Coronary artery (tissue), 2 donors: ENCODE results near the gene FAM83D.

ENCODE experiments used
- DNase-seq: peaks from one replicate; pipeline ENCODE4 v3.0.0-alpha.2; 2017; ENCODE audit warnings: low spot score
- H3K27ac ChIP-seq, 2 donors: fragments of 200-600 bp; sonication (generic); one replicate each; pipeline ENCODE4 v1.5.1; 2016 to 2019
- H3K4me3 ChIP-seq: fragments of 200-600 bp; sonication (generic); 2 replicates; pipeline ENCODE4 v1.5.1; 2016; ENCODE audit warnings: mild to moderate bottlenecking, moderate library complexity
- CTCF ChIP-seq: fragments of 200-600 bp; sonication (generic); IDR thresholded peaks from one replicate; pipeline ENCODE4 v1.5.1; 2019; ENCODE audit warnings: antibody characterized with exemption

The FAM83D gene

GRCh38 chr20:38883081-38883980, 42.9 kb upstream of the FAM83D start:
- DNase-seq: no peak
- Histone ChIP-seq H3K27ac (no peak overlapping the region), H3K4me3 (no peak overlapping the region)
- TF ChIP-seq CTCF: no peak

GRCh38 chr20:38883981-38884733, 42.1 kb upstream of the FAM83D start:
- no peak for TF ChIP-seq CTCF
- DNase-seq: no peak
- no peak overlapping the region for H3K27ac ChIP-seq
- no peak overlapping the region for H3K4me3 ChIP-seq

GRCh38 chr20:38885357-38885756, 40.9 kb upstream of the FAM83D start:
- no peak for TF ChIP-seq CTCF
- H3K27ac ChIP-seq: no peak overlapping the region
- no peak for DNase-seq
- no peak overlapping the region for H3K4me3 ChIP-seq

- no peak overlapping the region for H3K27ac ChIP-seq
- no peak overlapping the region for H3K4me3 ChIP-seq
- no peak for DNase-seq
- TF ChIP-seq CTCF: no peak
These were observed 38.0 kb upstream of the FAM83D start for GRCh38 chr20:38888059-38888831.

GRCh38 chr20:38889050-38889449, 37.2 kb upstream of the FAM83D start:
- no peak overlapping the region for H3K27ac ChIP-seq
- DNase-seq: no peak
- no peak for TF ChIP-seq CTCF
- no peak overlapping the region for H3K4me3 ChIP-seq

- Histone ChIP-seq H3K27ac (no peak overlapping the region), H3K4me3 (no peak overlapping the region)
- no peak for DNase-seq
- no peak for TF ChIP-seq CTCF
These were observed 36.3 kb upstream of the FAM83D start for GRCh38 chr20:38889792-38890496.
